K562 (cell line): ENCODE measurements around the gene RASIP1. TPM values are rescaled to one million over a fixed set of nuclear protein-coding genes. Genes with fewer than 3 reads are reported as not detected.

Experiments used
- ATAC-seq: fragments of 200-7000 bp; cut with Tn5 transposase; 3 replicates; pipeline ENCODE4 v1.9.1; 2020; ENCODE audit warnings: moderate library complexity
- BruUV-seq: library from RNA; stranded (reverse); fragments of 400-500 nt; replicated peaks from 2 replicates; lab custom pipeline; 2021; lab: Mats Ljungman, UMichigan
- CTCF ChIA-PET: fragments of 300-600 bp; formaldehyde crosslinking; extraction: SDS; loops from one replicate; lab custom pipeline; 2021; ENCODE audit warnings: low intra/inter-chr PET ratio; lab: Yijun Ruan, JAX
- POLR2A ChIA-PET: fragments of 300-600, 350-650 bp; sonication (Branson Sonifier 250); formaldehyde crosslinking; extraction: SDS; loops from one replicate; lab custom pipeline; 2021; ENCODE audit warnings: antibody characterized with exemption, inconsistent platforms; lab: Yijun Ruan, JAX
- DNase-seq, 4 experiments: peaks; one replicate each; pipeline versions ENCODE4 v3.0.0 to v3.0.0-alpha.2; 2011 to 2018; ENCODE audit warnings: low spot score in 3 of 4, mixed read lengths in 3 of 4; ENCODE audit errors: extremely low read depth in 1 of 4
- FAIRE-seq: peaks from 2 replicates; lab custom pipeline; 2011; peaks lifted over from hg19 to GRCh38; lab: Jason Lieb, UNC
- H2AFZ ChIP-seq: 2 replicates; pipeline ENCODE4 v1.6.0; 2011; ENCODE audit warnings: low read depth, low read length, control low read depth, inconsistent platforms
- H3K27ac ChIP-seq: fragments of 200-600 bp; 3 replicates; pipeline ENCODE4 v1.8.0; 2011; ENCODE audit warnings: low read depth, mild to moderate bottlenecking, control low read depth, inconsistent platforms, low read length, moderate library complexity, mixed read lengths; ENCODE audit errors: extremely low read depth
- H3K27me3 ChIP-seq, 2 experiments: fragments of 300-600 bp in 1 of 2; 2 replicates in 1 of 2; 3 replicates in 1 of 2; pipeline versions ENCODE4 v1.6.0 to v1.8.0; 2011; ENCODE audit warnings: inconsistent platforms in 2 of 2, low read length in 2 of 2, mild to moderate bottlenecking in 1 of 2, mixed read lengths in 1 of 2, moderate library complexity in 1 of 2; ENCODE audit not compliant: control insufficient read depth in 2 of 2, insufficient read depth in 2 of 2
- H3K36me3 ChIP-seq: fragments of 300-600 bp; 3 replicates; pipeline ENCODE4 v1.8.0; 2011; ENCODE audit warnings: mild to moderate bottlenecking, low read length, inconsistent platforms; ENCODE audit not compliant: control insufficient read depth, insufficient read depth
- H3K4me1 ChIP-seq, 2 experiments: fragments of 200-600 bp in 1 of 2; replicated peaks in 1 of 2; 2 replicates in 1 of 2; 3 replicates in 1 of 2; pipeline versions ENCODE4 v1.5.1 to v1.8.0; 2011; ENCODE audit warnings: inconsistent platforms in 2 of 2, low read length in 2 of 2, mild to moderate bottlenecking in 1 of 2, mixed read lengths in 1 of 2, moderate library complexity in 1 of 2; ENCODE audit not compliant: control insufficient read depth in 2 of 2, insufficient read depth in 2 of 2
- H3K4me2 ChIP-seq: 2 replicates; pipeline ENCODE4 v1.6.1; 2011; ENCODE audit warnings: low read length, control low read depth, inconsistent platforms, mixed read lengths; ENCODE audit not compliant: insufficient read depth
- H3K4me3 ChIP-seq: fragments of 200-600 bp; sonication (generic), shearing (Covaris generic); 2 replicates; pipeline ENCODE4 v1.5.1; 2016; ENCODE audit warnings: control low read depth, inconsistent platforms
- H3K79me2 ChIP-seq: fragments of 200-600 bp; 3 replicates; pipeline ENCODE4 v1.8.0; 2011; ENCODE audit warnings: low read length, inconsistent platforms; ENCODE audit not compliant: control insufficient read depth, insufficient read depth
- H3K9ac ChIP-seq, 2 experiments: 2 replicates each; pipeline versions ENCODE4 v1.6.0 to v1.6.1; 2011; ENCODE audit warnings: low read depth in 2 of 2, low read length in 2 of 2, control low read depth in 1 of 2, inconsistent platforms in 1 of 2, mild to moderate bottlenecking in 1 of 2, mixed read lengths in 1 of 2; ENCODE audit not compliant: insufficient read depth in 1 of 2
- H3K9me1 ChIP-seq: one replicate; pipeline ENCODE4 v1.6.0; 2011; ENCODE audit warnings: inconsistent platforms, mild to moderate bottlenecking, low read length, moderate library complexity; ENCODE audit not compliant: control insufficient read depth, insufficient read depth
- H3K9me3 ChIP-seq: replicated peaks from 2 replicates; pipeline ENCODE4 v1.5.1; 2011; ENCODE audit warnings: low read depth, low read length, inconsistent platforms; ENCODE audit not compliant: control insufficient read depth, insufficient read depth
- H4K20me1 ChIP-seq: replicated peaks from 2 replicates; pipeline ENCODE4 v1.6.1; 2011; ENCODE audit warnings: low read length, inconsistent platforms, mixed read lengths; ENCODE audit not compliant: control insufficient read depth, insufficient read depth
- BCOR ChIP-seq: fragments of 450-650 bp; IDR thresholded peaks from 2 replicates; pipeline ENCODE4 v1.6.1; 2016
- CHAMP1 ChIP-seq: fragments of 450-650 bp; IDR thresholded peaks from 2 replicates; pipeline ENCODE4 v1.6.1; 2016; ENCODE audit warnings: mild to moderate bottlenecking
- CHD2 ChIP-seq: IDR thresholded peaks from 2 replicates; pipeline ENCODE4 v1.6.1; 2011; ENCODE audit warnings: low read depth, low read length
- CUX1 ChIP-seq: fragments of 200-800 bp; sonication (Bioruptor generic); IDR thresholded peaks from 2 replicates; pipeline ENCODE4 v1.6.1; 2016; ENCODE audit warnings: missing genetic modification characterization, missing compliant biosample characterization
- KLF16 ChIP-seq: IDR thresholded peaks from 2 replicates; pipeline ENCODE4 v1.6.1; 2016; ENCODE audit warnings: antibody characterized with exemption
- TAF1 ChIP-seq: IDR thresholded peaks from 2 replicates; pipeline ENCODE4 v1.6.1; 2011; ENCODE audit warnings: mild to moderate bottlenecking, low read length, moderate library complexity; ENCODE audit not compliant: insufficient read depth, control insufficient read depth, severe bottlenecking; ENCODE audit errors: extremely low read depth
- TAL1 ChIP-seq: fragments of 450-650 bp; IDR thresholded peaks from 2 replicates; pipeline ENCODE4 v1.6.1; 2016; ENCODE audit warnings: mild to moderate bottlenecking
- ZNF121 ChIP-seq: sonication (generic); formaldehyde crosslinking; conservative IDR thresholded peaks from 2 replicates; pipeline ENCODE4 v1.8.0; 2022; ENCODE audit warnings: missing genetic modification reagents
- ZNF263 ChIP-seq: sonication (generic); formaldehyde crosslinking; IDR thresholded peaks from 2 replicates; pipeline ENCODE4 v1.8.0; 2022; ENCODE audit warnings: mild to moderate bottlenecking, missing genetic modification reagents, borderline replicate concordance
- ZNF282 ChIP-seq: sonication (generic); formaldehyde crosslinking; IDR thresholded peaks from 2 replicates; pipeline ENCODE4 v1.8.1; 2023; ENCODE audit warnings: missing genetic modification reagents
- ZNF384 ChIP-seq: IDR thresholded peaks from 2 replicates; pipeline ENCODE4 v1.6.1; 2012; ENCODE audit warnings: low read depth, low read length, improper control_type of control experiment
- WGBS: fragments of 100-300 bp; shearing (Covaris generic); methylation state at CpG from one replicate; pipeline ENCODE4 v1.1.6; 2016; ENCODE audit warnings: low coverage, mixed read lengths; ENCODE audit not compliant: insufficient coverage; ENCODE audit errors: missing lambda C conversion rate; 5-methylcytosine and 5-hydroxymethylcytosine counted together
- in situ Hi-C: fragments of 300-500 bp; cut with MboI; formaldehyde crosslinking; loops from 4 replicates; pipeline ENCODE4 v1.15.0; 2018; ENCODE audit warnings: inconsistent platforms, mixed read lengths
- intact Hi-C: fragments of 100-400 bp; cut with micrococcal nuclease; formaldehyde crosslinking; loops from 2 replicates; pipeline ENCODE4 v1.14.2; 2022
- polyA plus RNA-seq, 8 experiments: library from polyadenylated mRNA; depleted of rRNA in 4 of 8; stranded (reverse) in 5 of 8; unstranded in 3 of 8; fragments of >200 nt; fragmentation: Nextera tagmentation in 2 of 8; fragmentation: Illumina TruSeq in 1 of 8; extraction: Ambion mirVana in 2 of 8; extraction: Trizol in 1 of 8; gene quantifications; 2 replicates each; pipeline versions ENCODE4 v1.2.1 to v1.2.3, GENCODE V29; 2011 to 2014; ENCODE audit warnings: inconsistent platforms in 1 of 8, missing spikeins in 1 of 8
- total RNA-seq, 7 experiments: library from RNA; depleted of rRNA in 6 of 7; stranded (reverse); fragments of >200 nt in 6 of 7; fragmentation: Illumina TruSeq in 2 of 7; extraction: Trizol in 2 of 7; gene quantifications; 2 replicates each; pipeline versions ENCODE4 v1.2.1 to v1.2.3, GENCODE V29; 2011 to 2021; ENCODE audit warnings: low replicate concordance in 1 of 7

Gene RASIP1
- total and polyA plus RNA-seq, 9 of the 15 experiments (the other 6 are each of a cell fraction or from before 2014, with no cell fraction given): 0.20 to 4.7 (median 1.5) TPM

GRCh38 chr19:48777139-48777538 lies 36.7 kb upstream of the RASIP1 start:
- CTCF ChIA-PET: no interaction called here
- DNase-seq: no peak

More at GRCh38 chr19:48777139-48777538, 36.7 kb upstream of the RASIP1 start:
- Histone ChIP-seq H3K27me3 (no peaks in the 10 kb centered on the region), H4K20me1 (no peaks in the 10 kb centered on the region), H3K4me2 (no peak overlapping the region), H3K79me2 (no peaks in the 10 kb centered on the region), H3K27ac (no peak overlapping the region), H2AFZ (no peak overlapping the region), H3K4me1 (peaks cover 15 to 20% of the 10 kb centered on the region in 2 experiments), H3K36me3 (no peaks in the 10 kb centered on the region), H3K9me3 (no peaks in the 10 kb centered on the region), H3K9ac (no peak overlapping the region), H3K9me1 (no peaks in the 10 kb centered on the region), H3K4me3 (no peak overlapping the region)
- 83% methylated on average over 5 of the region's 5 CpGs for WGBS
- no TSS peak for BruUV-seq
- intact Hi-C loops: no loop called here
- in situ Hi-C loops: no loop called here
- ATAC-seq: no peak
- FAIRE-seq: no peak
- POLR2A ChIA-PET: interaction anchor here (0.6 kb wide), 1 partner anchor 140 kb away, joined by 3 read pairs; no protein-coding TSS in a partner anchor
- TF ChIP-seq BCOR: 0 out of 2 replicates have a peak, but pooled peaks have one; percentile 38
- TF ChIP-seq CHD2: no peak
- TF ChIP-seq TAF1: no peak
- no peak for TF ChIP-seq KLF16
- TF ChIP-seq TAL1: no peak
- no peak for TF ChIP-seq ZNF282 (CRISPR knock-in tag)
- TF ChIP-seq ZNF263: no peak
- no peak for TF ChIP-seq CUX1 (CRISPR knock-in tag)
- peak; percentile 8; the same call in 1 of the 2 replicates for TF ChIP-seq ZNF384
- TF ChIP-seq CHAMP1: no peak
- TF ChIP-seq ZNF121 (CRISPR knock-in tag): peak; percentile 92
